PFSK-1 (cell line): Measurements from ENCODE around the gene TLR9.

Source experiments
- POLR2AphosphoS5 ChIP-seq: IDR thresholded peaks from 2 replicates; pipeline ENCODE4 v1.6.1; 2012; ENCODE audit warnings: low read depth, mild to moderate bottlenecking, control low read depth, low read length, moderate library complexity
- SIN3A ChIP-seq: IDR thresholded peaks from 2 replicates; pipeline ENCODE4 v1.6.1; 2012; ENCODE audit warnings: mild to moderate bottlenecking, low read length, moderate library complexity, borderline replicate concordance; ENCODE audit not compliant: insufficient read depth

GRCh38 chr3:52211268-52211891 lies 14.1 kb downstream of the TLR9 start:
- TF ChIP-seq POLR2AphosphoS5 (no peak), SIN3A (no peak)
